T-helper 17 cell (primary cell): ENCODE results near the gene HOXB6. TPM values are rescaled to one million over a fixed set of nuclear protein-coding genes. Genes with fewer than 3 reads are reported as not detected.

ENCODE experiments used
- ATAC-seq: fragments of 150-1000 bp; cut with Tn5 transposase; 2 replicates; pipeline ENCODE4 v1.10.0; 2021; ENCODE audit warnings: mild to moderate bottlenecking, moderate library complexity
- DNase-seq, 3 donors: peaks; one replicate each; pipeline versions ENCODE4 v3.0.0 to v3.0.0-alpha.2; 2020 to 2021
- H3K9me3 ChIP-seq: one replicate; pipeline ENCODE4 v1.7.0; 2013; ENCODE audit warnings: low read length, mild to moderate bottlenecking; ENCODE audit not compliant: control insufficient read depth, poor library complexity, severe bottlenecking
- H3K27ac Mint-ChIP-seq: one replicate; pipeline ENCODE4 v1.8.0; 2022; ENCODE audit warnings: mild to moderate bottlenecking, moderate library complexity, mixed read lengths
- H3K27me3 Mint-ChIP-seq: one replicate; pipeline ENCODE4 v1.8.0; 2022; ENCODE audit warnings: mixed read lengths
- H3K36me3 Mint-ChIP-seq: one replicate; pipeline ENCODE4 v1.8.0; 2022; ENCODE audit warnings: low read depth, mixed read lengths
- H3K4me1 Mint-ChIP-seq: one replicate; pipeline ENCODE4 v1.8.0; 2022; ENCODE audit warnings: mild to moderate bottlenecking, mixed read lengths
- H3K4me3 Mint-ChIP-seq: one replicate; pipeline ENCODE4 v1.8.0; 2022; ENCODE audit warnings: mild to moderate bottlenecking, moderate library complexity, mixed read lengths
- total RNA-seq, 4 donors: library from RNA in 2 of 4; stranded (reverse) in 2 of 4; gene quantifications; one replicate each; pipeline ENCODE4 v1.2.3 and lab custom pipeline; 2022 to 2026

HOXB6 gene
- total RNA-seq, 2 donors from 2014 or later: not detected

DNA sequence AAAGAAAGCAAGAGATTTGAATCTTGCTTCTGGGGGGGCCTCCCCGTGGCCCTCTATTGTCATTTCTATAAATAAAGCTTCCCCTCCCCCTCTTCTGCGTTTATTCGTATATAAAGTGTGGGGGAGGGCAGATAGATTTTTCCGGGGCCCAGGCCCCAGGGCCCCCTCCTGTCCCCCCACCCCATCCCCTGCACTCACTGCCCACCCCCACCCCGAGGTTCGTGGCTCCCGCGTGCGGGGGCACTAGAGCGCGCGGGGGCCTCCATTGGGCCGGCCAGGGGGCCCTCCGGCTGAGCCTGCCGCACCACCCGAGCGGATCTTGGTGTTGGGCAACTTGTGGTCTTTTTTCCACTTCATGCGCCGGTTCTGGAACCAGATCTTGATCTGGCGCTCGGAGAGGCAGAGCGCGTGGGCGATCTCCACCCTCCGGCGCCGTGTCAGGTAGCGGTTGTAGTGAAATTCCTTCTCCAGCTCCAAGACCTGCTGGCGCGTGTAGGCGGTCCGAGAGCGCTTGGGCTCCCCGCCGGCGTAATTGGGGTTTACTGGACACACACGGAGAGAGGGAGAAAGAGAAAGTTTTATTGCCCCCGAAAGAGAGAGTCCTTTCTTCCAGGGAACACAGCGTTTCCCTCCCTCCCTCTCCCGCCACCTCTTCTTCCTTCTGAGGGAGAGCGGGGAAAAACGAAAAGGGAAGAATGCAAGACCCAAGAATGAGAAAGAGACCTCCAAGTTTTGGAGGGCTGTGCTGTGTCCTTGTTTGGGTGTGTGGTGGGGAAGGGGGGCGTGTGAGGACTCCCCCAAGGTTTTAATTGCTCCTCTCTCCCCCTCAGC, 28.1 kb downstream of the HOXB6 start:
- peaks cover 41% of the 10 kb centered on the region for H3K4me1 Mint-ChIP-seq
- ATAC-seq (no peak), DNase-seq (no peak)
- H3K27me3 Mint-ChIP-seq: peaks cover 35% of the 10 kb centered on the region
- H3K27ac Mint-ChIP-seq: no peak overlapping the region
- H3K9me3 ChIP-seq: no peaks in the 10 kb centered on the region
- peaks cover 4% of the 10 kb centered on the region for H3K36me3 Mint-ChIP-seq
- H3K4me3 Mint-ChIP-seq: peak overlapping the region; percentile 81

DNA sequence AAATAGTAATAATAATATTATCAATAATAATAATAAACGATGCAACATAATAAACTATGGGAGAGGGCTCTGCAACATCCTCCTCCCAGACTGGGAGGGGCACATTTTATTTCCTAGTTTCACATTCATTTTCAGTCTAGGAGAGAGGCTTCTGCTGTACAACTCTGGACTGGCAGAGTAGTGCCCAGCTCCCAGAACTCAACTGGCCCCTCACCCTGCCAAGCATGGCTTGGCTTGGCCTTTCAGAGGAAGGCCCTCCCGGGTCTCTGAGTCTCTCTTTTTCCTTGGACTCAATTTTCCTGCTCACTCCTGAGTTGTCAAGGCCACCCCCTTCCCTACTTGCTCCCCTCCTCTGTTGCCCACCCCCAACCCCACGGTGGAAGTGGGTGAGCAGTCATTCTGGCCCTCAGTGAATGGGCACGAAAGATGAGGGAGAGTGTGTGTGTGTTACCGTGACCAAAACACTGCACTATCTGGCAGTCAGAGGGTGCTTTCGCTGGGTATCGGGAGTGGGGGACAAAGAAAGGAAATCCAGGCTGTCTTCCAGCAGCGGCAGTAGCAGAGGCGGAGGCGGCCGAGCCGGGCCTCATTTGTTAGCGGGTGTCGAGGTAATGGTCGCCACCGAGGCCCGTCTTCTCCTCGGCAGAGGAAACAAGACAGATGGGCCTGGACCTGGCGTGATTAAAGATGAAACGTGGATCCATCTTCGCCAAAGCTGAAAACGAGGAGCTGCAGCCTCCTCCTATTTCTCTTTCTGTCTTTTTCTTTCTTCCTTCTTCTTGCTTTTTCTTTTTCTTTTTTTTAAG, 28.9 kb downstream of the HOXB6 start:
- DNase-seq: no peak
- peaks cover 36% of the 10 kb centered on the region for H3K4me1 Mint-ChIP-seq
- no peak for ATAC-seq
- H3K9me3 ChIP-seq: no peaks in the 10 kb centered on the region
- no peak overlapping the region for H3K27ac Mint-ChIP-seq
- H3K27me3 Mint-ChIP-seq: peaks cover 28% of the 10 kb centered on the region
- no peak overlapping the region for H3K4me3 Mint-ChIP-seq
- H3K36me3 Mint-ChIP-seq: peaks cover 5% of the 10 kb centered on the region

DNA sequence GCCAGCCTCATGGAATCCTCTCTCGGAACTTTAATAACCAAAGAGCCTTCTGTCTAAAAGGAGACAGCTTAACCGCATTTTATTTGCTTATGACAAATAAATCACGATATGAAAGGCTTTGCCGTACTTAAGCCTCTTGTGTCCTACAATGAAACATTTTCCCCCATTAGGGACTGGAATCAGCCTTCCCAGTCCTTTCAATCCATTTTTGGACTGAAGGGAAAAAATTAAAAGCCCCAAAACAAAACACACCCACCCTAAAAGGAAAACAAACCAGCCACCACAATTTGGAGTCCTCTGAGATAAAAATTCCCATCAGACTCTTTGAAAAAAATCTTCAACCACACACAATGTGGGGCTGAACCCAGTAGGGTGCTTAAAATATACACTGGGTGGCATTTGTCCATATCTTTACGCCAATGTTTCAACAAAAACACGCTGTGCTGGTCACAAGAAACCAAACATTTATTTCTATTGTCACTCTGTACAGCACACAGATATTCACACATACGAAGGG, 29.7 kb downstream of the HOXB6 start:
- no peak overlapping the region for H3K4me3 Mint-ChIP-seq
- DNase-seq: no peak
- H3K36me3 Mint-ChIP-seq: peaks cover 5% of the 10 kb centered on the region
- H3K4me1 Mint-ChIP-seq: peaks cover 30% of the 10 kb centered on the region
- ATAC-seq: no peak
- no peaks in the 10 kb centered on the region for H3K9me3 ChIP-seq
- H3K27me3 Mint-ChIP-seq: peaks cover 21% of the 10 kb centered on the region
- H3K27ac Mint-ChIP-seq: no peak overlapping the region

DNA sequence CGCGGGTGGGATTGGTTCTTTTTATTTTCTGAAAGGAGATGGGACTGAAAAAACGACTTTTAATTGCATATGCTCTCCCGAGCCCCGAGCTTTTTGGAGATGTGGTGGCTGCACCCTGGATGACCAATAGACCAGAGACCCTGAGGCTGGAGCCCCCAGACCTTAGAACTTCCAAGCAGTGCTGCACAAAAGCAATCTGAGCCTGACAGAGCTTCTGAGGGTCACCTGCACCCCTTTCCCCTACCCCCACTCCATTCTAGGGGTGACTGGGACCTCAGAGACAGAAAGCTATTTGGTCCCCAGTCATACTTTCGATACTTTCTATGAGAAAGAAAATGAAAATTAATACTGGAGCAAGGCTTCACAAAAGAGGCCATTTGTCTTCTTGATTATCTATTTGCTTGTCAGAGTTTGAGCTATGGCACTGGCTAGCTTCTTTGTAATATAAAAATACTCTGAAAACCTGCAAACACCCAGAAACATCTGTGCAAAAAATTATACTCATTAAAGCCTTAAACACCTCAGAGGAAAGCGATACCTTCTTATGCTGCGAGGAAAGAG, 30.2 kb downstream of the HOXB6 start:
- Mint-ChIP-seq H3K4me1 (peaks cover 27% of the 10 kb centered on the region), H3K36me3 (peaks cover 5% of the 10 kb centered on the region), H3K4me3 (no peak overlapping the region), H3K27me3 (peaks cover 15% of the 10 kb centered on the region), H3K27ac (no peak overlapping the region)
- ATAC-seq: no peak
- H3K9me3 ChIP-seq: no peaks in the 10 kb centered on the region
- DNase-seq: no peak

DNA sequence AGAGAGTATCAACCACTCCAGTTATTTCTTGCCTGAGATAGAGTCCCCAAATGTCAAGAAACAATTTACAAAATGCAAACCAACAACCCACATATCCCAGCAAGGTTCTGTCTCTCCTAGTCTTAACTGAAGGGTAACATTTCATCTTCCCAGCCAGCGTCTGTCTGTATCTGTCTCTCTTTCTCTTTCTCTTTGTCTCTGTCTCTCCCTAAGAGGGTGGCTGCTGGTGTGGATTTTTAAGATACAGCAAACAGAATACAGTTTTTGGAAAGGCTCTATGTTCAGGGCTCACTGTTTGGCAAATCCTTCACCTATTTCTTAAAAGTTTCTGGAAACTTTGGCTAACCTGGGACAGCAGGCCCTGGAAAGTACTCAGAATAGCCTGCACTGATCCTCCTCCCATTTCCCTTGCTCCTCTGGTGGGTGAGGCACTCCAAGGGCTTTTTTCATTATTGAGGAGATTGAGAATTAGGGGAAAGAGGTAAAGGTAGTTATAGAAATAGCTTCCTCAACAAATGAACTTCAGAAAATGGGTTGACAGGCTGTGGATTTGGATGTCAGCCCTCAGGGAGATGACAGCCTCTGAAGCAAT, 32.9 kb downstream of the HOXB6 start:
- Mint-ChIP-seq H3K4me1 (peaks cover 17% of the 10 kb centered on the region), H3K4me3 (no peak overlapping the region), H3K36me3 (peaks cover 3% of the 10 kb centered on the region), H3K27me3 (peaks cover 6% of the 10 kb centered on the region), H3K27ac (no peak overlapping the region)
- DNase-seq (no peak), ATAC-seq (no peak)
- H3K9me3 ChIP-seq: no peaks in the 10 kb centered on the region

DNA sequence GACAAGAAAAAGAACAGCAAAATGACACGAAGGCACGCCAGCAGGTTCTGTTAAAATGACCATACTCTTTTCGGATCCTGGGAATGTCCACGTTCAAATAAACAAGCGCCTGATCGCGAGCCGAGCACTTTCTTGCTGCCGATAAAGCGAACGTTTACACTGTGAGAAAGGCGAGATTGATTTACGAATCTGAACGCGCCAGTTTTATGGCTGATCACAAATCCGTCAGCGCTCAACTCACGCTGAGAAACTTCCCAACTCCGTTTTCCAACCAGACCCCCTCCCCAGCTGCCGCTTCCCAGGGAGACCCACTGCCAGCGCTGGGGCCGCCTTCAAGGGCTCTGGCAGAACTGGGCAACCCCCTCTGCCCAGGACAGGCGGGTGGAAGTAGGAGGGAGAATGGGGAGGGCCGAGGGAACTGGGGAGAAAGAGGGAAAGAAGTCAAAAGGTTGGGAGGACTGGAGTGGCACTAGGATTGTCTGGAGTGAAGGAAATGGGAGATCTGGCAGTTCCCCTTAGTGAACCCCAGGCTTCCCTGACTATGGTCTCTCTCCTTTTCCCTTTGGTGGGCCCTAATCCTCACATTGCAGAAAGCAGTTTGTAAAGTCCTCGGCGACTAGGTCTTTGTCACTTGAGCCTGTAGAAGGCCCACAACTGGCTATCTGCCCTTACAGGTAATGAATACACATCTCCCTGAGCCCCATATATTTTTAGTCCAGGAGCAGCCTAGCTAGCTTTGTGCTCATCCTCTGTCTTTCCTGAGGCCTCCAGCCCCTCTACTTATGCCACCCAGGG, 33.6 kb downstream of the HOXB6 start:
- peaks cover 3% of the 10 kb centered on the region for H3K36me3 Mint-ChIP-seq
- H3K9me3 ChIP-seq: no peaks in the 10 kb centered on the region
- no peak overlapping the region for H3K4me3 Mint-ChIP-seq
- H3K27me3 Mint-ChIP-seq: peaks cover 6% of the 10 kb centered on the region
- H3K27ac Mint-ChIP-seq: no peak overlapping the region
- no peak for ATAC-seq
- H3K4me1 Mint-ChIP-seq: peaks cover 13% of the 10 kb centered on the region
- DNase-seq: no peak

DNA sequence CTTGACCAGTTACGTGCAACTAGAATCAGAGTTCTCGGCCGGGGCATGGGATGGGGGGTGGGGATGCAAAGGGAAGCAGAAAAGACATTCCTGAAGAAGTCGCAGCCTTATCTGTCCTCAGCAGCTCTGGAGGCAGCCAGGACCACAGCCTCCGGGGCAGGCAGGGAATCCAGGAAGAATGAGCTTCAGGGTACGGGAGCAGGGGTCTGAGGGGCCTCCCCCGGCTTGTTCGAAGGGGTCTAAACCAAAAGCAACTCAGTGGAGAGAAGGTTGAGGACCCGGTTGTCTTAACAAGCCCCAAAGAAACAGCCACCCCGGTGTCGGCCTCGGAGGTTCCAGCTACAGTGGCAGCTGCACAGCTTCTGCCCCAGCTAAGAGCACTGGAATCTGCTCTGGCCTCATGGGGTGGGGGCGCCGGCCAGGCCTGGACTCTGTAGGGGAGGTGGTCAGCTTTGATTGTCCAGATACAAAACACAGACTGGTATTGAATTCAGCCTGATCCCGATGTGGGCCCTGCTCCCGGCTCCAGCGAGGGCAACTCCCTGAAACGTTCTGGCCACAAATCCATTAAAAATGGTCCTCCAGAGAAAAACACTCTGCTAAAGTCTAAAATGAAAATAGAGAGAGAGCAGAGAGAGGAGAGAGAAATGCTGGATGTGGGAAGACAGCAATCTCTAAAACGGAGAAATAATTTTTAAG, 34.3 kb downstream of the HOXB6 start:
- Mint-ChIP-seq H3K4me3 (no peak overlapping the region), H3K27ac (no peak overlapping the region), H3K4me1 (peaks cover 10% of the 10 kb centered on the region), H3K36me3 (peaks cover 3% of the 10 kb centered on the region), H3K27me3 (peaks cover 6% of the 10 kb centered on the region)
- ATAC-seq (no peak), DNase-seq (no peak)
- no peaks in the 10 kb centered on the region for H3K9me3 ChIP-seq

DNA sequence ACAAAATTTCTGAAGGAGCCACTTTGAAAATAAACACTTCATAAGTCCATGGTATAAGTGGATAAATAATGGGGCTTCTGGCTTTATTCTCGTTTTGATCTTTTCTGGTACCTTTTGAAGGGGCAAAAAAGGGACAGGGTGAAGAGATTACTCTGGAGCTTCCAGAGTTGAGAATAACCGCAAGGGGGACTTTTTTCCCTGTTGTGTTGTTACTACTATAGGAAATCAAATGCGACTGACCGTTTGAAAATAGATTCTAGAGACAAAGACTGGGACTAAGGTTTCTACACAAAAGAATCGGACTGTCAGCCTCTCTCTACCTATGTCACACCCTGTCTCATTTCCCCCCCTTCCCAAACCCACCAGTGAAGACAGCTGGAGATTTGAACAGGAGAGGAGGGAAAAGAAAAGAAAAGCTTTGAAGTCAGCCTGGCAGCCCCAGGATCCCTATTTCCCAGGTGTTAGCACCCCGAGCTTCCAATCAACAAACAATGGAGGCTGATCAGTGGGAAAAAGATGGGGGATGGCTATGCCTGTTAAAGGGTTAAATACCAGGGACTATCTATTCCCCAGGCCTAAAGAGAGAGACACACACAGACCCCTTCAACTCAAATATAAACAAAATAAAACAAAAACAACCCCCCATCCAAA, 35.0 kb downstream of the HOXB6 start:
- H3K4me3 Mint-ChIP-seq: no peak overlapping the region
- peaks cover 10% of the 10 kb centered on the region for H3K4me1 Mint-ChIP-seq
- DNase-seq: no peak
- H3K27ac Mint-ChIP-seq: no peak overlapping the region
- ATAC-seq: no peak
- H3K9me3 ChIP-seq: no peaks in the 10 kb centered on the region
- H3K36me3 Mint-ChIP-seq: peaks cover 3% of the 10 kb centered on the region
- H3K27me3 Mint-ChIP-seq: peaks cover 6% of the 10 kb centered on the region

DNA sequence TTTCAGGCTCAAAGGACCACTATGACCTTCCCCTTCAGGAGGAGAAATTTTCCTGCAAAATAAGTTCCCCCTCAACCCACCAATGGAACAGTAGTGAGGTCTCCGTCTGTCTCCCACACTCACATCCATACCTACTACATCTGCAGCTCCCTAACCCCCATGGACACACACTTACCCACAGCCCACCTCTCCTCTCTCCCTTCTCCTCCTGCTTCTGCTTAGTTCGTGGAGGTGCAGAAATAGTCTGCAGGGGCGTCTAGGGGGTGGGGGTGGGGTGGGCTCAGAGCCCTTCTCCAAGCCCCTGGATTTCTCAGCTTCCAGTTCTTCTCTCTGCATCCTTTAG, 35.6 kb downstream of the HOXB6 start:
- H3K36me3 Mint-ChIP-seq: peaks cover 3% of the 10 kb centered on the region
- DNase-seq (no peak), ATAC-seq (no peak)
- H3K27ac Mint-ChIP-seq: no peak overlapping the region
- no peaks in the 10 kb centered on the region for H3K9me3 ChIP-seq
- no peak overlapping the region for H3K4me3 Mint-ChIP-seq
- peaks cover 6% of the 10 kb centered on the region for H3K27me3 Mint-ChIP-seq
- H3K4me1 Mint-ChIP-seq: peaks cover 10% of the 10 kb centered on the region

DNA sequence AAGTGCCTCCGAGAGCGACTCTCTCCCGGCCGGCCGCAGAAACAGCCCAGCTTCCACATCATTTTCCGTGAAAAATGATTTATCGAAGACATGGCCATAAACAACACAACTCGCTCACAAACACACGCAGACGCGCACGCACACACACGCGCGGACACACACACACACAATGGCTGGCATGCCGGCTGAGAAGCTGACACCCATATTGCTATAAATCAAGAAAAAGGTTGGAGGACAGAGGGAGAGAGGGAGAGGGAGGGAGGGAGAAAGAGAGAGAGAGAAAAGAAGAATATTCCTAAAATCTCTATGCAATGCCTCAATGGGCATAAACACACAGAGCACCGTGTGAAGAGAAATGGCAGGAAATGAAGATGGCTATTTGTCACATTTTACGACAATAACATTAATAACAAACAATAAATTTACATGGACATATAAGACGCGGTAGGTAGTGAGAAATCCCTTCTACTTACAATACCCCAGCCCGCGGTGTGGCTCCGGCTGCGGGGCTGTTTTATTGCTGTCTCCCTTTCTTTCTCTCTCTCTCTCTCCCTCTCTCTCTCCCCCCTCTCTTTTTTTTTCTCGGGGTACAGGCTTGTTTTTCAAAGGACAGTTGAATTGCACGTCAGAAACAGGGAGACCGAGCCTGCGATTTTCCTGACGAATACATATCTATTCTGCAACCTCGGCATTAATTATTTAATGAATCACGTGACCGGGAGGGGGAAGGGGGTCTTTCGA, 36.1 kb downstream of the HOXB6 start:
- ATAC-seq (no peak), DNase-seq (no peak)
- H3K27ac Mint-ChIP-seq: no peak overlapping the region
- H3K4me3 Mint-ChIP-seq: peak overlapping the region; percentile 33
- H3K4me1 Mint-ChIP-seq: peaks cover 10% of the 10 kb centered on the region
- H3K27me3 Mint-ChIP-seq: peaks cover 8% of the 10 kb centered on the region
- H3K36me3 Mint-ChIP-seq: peaks cover 3% of the 10 kb centered on the region
- H3K9me3 ChIP-seq: no peaks in the 10 kb centered on the region

DNA sequence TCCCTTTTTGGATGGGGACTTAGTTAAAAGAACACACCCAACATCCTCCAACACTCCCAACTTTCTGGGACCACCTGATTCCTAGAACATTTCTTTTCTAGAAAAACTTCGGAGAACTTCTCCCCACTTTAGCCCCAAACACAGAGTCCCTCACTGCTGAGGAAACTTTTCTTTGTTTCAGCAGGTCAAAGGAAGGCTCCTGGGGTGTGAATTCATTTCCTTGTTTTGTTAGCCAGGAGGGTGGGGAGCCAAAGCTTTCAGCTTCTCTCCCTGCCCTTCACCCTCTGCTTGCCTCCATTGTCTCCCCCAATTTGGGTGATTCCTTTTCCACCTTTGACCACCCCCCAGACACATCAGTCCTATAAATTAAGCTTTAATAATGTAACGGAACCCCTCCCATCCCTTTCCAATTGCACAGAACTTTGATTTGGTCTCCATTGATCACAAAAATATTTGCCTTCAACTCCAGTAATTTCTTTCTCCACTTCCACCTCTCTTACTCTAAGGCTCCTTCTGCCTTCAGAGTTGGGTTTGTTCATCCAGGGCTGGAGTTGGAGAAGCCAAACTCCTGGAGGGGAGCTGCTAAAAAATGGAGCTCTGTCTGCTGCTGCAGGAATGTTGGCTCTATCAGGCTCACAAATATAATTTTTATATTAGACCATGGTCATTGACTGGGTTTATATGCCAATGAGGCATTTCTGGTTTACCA, 37.0 kb downstream of the HOXB6 start:
- Mint-ChIP-seq H3K36me3 (peaks cover 3% of the 10 kb centered on the region), H3K4me3 (peak overlapping the region; percentile 33), H3K27me3 (peaks cover 16% of the 10 kb centered on the region), H3K4me1 (peaks cover 6% of the 10 kb centered on the region), H3K27ac (no peak overlapping the region)
- ATAC-seq (no peak), DNase-seq (no peak)
- H3K9me3 ChIP-seq: no peaks in the 10 kb centered on the region
